ENCODE data around the gene METTL21C. TPM values are rescaled to one million over a fixed set of nuclear protein-coding genes. Genes with fewer than 3 reads are reported as not detected.

The METTL21C gene
- polyA plus RNA-seq, 4 donors = 0.04 TPM; not detected in 3

DNA sequence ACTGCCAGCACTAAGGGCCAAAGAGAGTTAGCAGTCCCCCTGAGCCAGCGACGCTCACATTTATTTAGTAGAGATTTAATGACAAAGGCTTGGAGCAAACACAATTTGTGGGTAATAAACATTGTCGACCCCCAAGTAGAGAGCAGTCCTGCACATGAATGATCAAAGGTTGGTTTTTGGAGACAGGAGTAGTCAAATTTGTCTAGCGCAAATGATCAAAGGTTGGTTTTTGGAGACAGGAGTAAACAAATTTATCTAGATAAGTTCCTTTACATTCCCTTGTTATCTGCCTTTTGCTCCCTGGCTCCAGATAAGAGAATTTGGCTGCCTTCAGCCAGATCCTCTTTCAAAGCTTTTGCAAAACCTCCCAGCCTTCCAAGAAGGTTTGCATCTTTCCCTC lies 26.9 kb downstream of the METTL21C start:
- Histone ChIP-seq H3K36me3 (ENCODE audit: control insufficient read depth in 3 of 3, insufficient read depth in 2 of 3, low read depth in 1 of 3, low read length in 3 of 3) (peaks cover 20 to 33% (median 21%) of the 10 kb centered on the region in 3 donors), H3K4me3 (ENCODE audit: low read depth in 1 of 3, low read length in 3 of 3) (no peak overlapping the region), H3K4me1 (ENCODE audit: control insufficient read depth in 3 of 3, insufficient read depth in 2 of 3, low read depth in 1 of 3, low read length in 2 of 3) (no peaks in the 10 kb centered on the region), H3K27me3 (ENCODE audit: control insufficient read depth in 3 of 3, insufficient read depth in 3 of 3, low read length in 3 of 3) (no peaks in the 10 kb centered on the region), H3K27ac (ENCODE audit: low read depth in 1 of 3, low read length in 2 of 3) (no peak overlapping the region), H3K9me3 (ENCODE audit: control insufficient read depth in 2 of 2, insufficient read depth in 1 of 2, low read depth in 1 of 2, low read length in 1 of 2) (peaks cover 0 to 25% of the 10 kb centered on the region in 2 donors)
- FAIRE-seq = no peak
- no peak for DNase-seq
- WGBS, 3 donors = 92 to 97% (median 96%) methylated on average over 4 of the region's 4 CpGs

DNA sequence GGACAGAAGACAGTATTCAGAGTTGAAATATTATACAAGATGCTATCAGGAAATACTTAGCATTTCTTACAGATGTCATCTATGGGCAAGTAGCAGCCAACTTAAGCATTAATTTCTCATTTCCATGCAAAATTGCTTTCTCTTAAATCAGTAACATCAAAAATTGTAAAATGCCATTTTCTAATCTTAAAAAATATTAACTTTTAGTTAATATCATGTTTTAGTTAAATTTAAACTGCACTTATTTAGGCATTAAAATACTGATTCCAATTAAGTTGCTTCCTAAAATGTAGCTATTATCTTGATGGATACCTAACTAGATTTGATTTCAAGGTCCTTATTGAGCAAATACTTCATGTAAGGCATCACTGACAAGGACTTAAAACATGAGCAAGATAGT lies 27.8 kb downstream of the METTL21C start:
- no peak overlapping the region for H3K4me3 ChIP-seq (ENCODE audit: low read depth in 1 of 3, low read length in 3 of 3)
- no peak for FAIRE-seq
- no peaks in the 10 kb centered on the region for H3K4me1 ChIP-seq (ENCODE audit: control insufficient read depth in 3 of 3, insufficient read depth in 2 of 3, low read depth in 1 of 3, low read length in 2 of 3)
- H3K27ac ChIP-seq (ENCODE audit: low read depth in 1 of 3, low read length in 2 of 3) = no peak overlapping the region
- no peaks in the 10 kb centered on the region for H3K27me3 ChIP-seq (ENCODE audit: control insufficient read depth in 3 of 3, insufficient read depth in 3 of 3, low read length in 3 of 3)
- peaks cover 0 to 25% of the 10 kb centered on the region in 2 donors for H3K9me3 ChIP-seq (ENCODE audit: control insufficient read depth in 2 of 2, insufficient read depth in 1 of 2, low read depth in 1 of 2, low read length in 1 of 2)
- peaks cover 20 to 27% (median 21%) of the 10 kb centered on the region in 3 donors for H3K36me3 ChIP-seq (ENCODE audit: control insufficient read depth in 3 of 3, insufficient read depth in 2 of 3, low read depth in 1 of 3, low read length in 3 of 3)
- no peak for DNase-seq

- no peaks in the 10 kb centered on the region for H3K27me3 ChIP-seq (ENCODE audit: control insufficient read depth in 3 of 3, insufficient read depth in 3 of 3, low read length in 3 of 3)
- H3K27ac ChIP-seq (ENCODE audit: low read depth in 1 of 3, low read length in 2 of 3) = no peak overlapping the region
- H3K9me3 ChIP-seq (ENCODE audit: control insufficient read depth in 2 of 2, insufficient read depth in 1 of 2, low read depth in 1 of 2, low read length in 1 of 2) = peaks cover 2 to 6% of the 10 kb centered on the region in 2 donors
- no peaks in the 10 kb centered on the region for H3K4me1 ChIP-seq (ENCODE audit: control insufficient read depth in 3 of 3, insufficient read depth in 2 of 3, low read depth in 1 of 3, low read length in 2 of 3)
- no peak overlapping the region for H3K4me3 ChIP-seq (ENCODE audit: low read depth in 1 of 3, low read length in 3 of 3)
- no peak for FAIRE-seq
- no peak for DNase-seq
- peaks cover 11 to 17% (median 14%) of the 10 kb centered on the region in 3 donors for H3K36me3 ChIP-seq (ENCODE audit: control insufficient read depth in 3 of 3, insufficient read depth in 2 of 3, low read depth in 1 of 3, low read length in 3 of 3)
Observed at GRCh38 chr13:102659168-102659713, 35.6 kb downstream of the METTL21C start.

DNA sequence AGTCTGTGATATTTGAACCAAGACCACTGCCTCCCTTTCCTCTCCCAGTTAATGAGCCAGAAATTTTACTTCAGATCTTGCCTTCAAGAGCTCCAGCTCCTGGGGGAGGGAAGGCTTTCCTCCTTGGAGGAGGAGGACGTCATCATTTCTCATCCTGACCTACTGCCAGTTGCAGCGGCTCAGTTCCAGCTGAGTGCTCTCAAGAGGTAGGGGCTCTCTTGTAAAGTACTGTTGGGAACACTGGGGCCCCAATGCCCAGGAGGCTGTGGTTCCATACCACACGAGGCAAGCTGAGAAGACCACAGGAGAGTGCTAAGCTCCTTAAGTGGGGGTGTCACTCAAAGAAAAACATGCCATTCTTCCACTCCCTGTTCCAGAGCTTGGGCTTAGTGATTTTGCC lies 36.2 kb downstream of the METTL21C start:
- peaks cover 8 to 17% (median 10%) of the 10 kb centered on the region in 3 donors for H3K36me3 ChIP-seq (ENCODE audit: control insufficient read depth in 3 of 3, insufficient read depth in 2 of 3, low read depth in 1 of 3, low read length in 3 of 3)
- H3K27ac ChIP-seq (ENCODE audit: low read depth in 1 of 3, low read length in 2 of 3) = no peak overlapping the region
- H3K4me3 ChIP-seq (ENCODE audit: low read depth in 1 of 3, low read length in 3 of 3) = no peak overlapping the region
- no peaks in the 10 kb centered on the region for H3K27me3 ChIP-seq (ENCODE audit: control insufficient read depth in 3 of 3, insufficient read depth in 3 of 3, low read length in 3 of 3)
- 92 to 96% (median 93%) methylated on average over 3 of the region's 3 CpGs for WGBS, 3 donors
- H3K9me3 ChIP-seq (ENCODE audit: control insufficient read depth in 2 of 2, insufficient read depth in 1 of 2, low read depth in 1 of 2, low read length in 1 of 2) = peaks cover 2 to 6% of the 10 kb centered on the region in 2 donors
- DNase-seq = no peak
- no peaks in the 10 kb centered on the region for H3K4me1 ChIP-seq (ENCODE audit: control insufficient read depth in 3 of 3, insufficient read depth in 2 of 3, low read depth in 1 of 3, low read length in 2 of 3)
- no peak for FAIRE-seq

DNA sequence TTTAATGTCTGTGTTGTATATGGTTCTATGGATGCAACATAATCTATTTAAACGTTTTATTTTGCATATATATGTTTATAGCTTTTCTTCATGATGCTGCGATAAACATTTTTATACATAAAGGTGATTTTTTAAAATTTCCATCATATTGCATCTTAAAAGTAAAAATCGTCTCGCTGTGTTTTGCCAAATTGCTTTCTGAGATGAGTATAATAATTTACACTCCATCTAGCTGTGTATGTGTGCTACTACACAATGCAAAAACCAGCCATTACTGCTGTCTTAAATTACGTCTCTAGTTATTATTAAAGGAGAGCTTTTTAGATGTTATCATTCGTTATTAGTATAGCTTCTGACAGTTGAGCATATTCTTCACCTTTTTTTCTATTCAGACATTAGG lies 37.2 kb downstream of the METTL21C start:
- 82 to 88% (median 85%) methylated on average over 6 of the region's 6 CpGs for WGBS, 3 donors
- Histone ChIP-seq H3K36me3 (ENCODE audit: control insufficient read depth in 3 of 3, insufficient read depth in 2 of 3, low read depth in 1 of 3, low read length in 3 of 3) (peaks cover 10 to 18% (median 10%) of the 10 kb centered on the region in 3 donors), H3K4me3 (ENCODE audit: low read depth in 1 of 3, low read length in 3 of 3) (no peak overlapping the region), H3K27ac (ENCODE audit: low read depth in 1 of 3, low read length in 2 of 3) (no peak overlapping the region), H3K27me3 (ENCODE audit: control insufficient read depth in 3 of 3, insufficient read depth in 3 of 3, low read length in 3 of 3) (no peaks in the 10 kb centered on the region), H3K4me1 (ENCODE audit: control insufficient read depth in 3 of 3, insufficient read depth in 2 of 3, low read depth in 1 of 3, low read length in 2 of 3) (no peaks in the 10 kb centered on the region), H3K9me3 (ENCODE audit: control insufficient read depth in 2 of 2, insufficient read depth in 1 of 2, low read depth in 1 of 2, low read length in 1 of 2) (peaks cover 2 to 6% of the 10 kb centered on the region in 2 donors)
- no peak for DNase-seq
- no peak for FAIRE-seq

DNA sequence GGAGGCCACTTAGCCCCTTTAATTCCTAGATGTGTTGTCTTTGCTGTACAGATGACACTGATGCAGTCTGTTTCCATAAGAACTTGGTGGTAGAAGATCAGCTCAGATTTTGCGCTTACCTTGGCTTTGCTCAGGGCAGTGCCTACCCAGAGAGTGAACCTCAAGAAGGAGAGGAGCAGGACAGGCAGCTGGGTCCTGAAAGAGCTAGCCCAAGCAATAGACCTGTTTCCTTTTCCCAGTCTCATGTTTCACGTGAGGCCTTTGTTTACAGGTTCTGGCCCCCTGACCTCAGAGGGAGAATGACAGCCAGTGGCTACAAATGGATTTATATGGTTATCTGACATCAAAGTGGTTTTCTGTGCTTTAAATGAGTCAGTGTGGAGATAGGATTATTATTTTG lies 40.1 kb downstream of the METTL21C start:
- peaks cover 2 to 6% of the 10 kb centered on the region in 2 donors for H3K9me3 ChIP-seq (ENCODE audit: control insufficient read depth in 2 of 2, insufficient read depth in 1 of 2, low read depth in 1 of 2, low read length in 1 of 2)
- no peak overlapping the region for H3K27ac ChIP-seq (ENCODE audit: low read depth in 1 of 3, low read length in 2 of 3)
- FAIRE-seq (no peak), DNase-seq (no peak)
- WGBS, 3 donors = 54 to 67% (median 57%) methylated on average over 2 of the region's 2 CpGs
- no peak overlapping the region for H3K4me3 ChIP-seq (ENCODE audit: low read depth in 1 of 3, low read length in 3 of 3)
- H3K36me3 ChIP-seq (ENCODE audit: control insufficient read depth in 3 of 3, insufficient read depth in 2 of 3, low read depth in 1 of 3, low read length in 3 of 3) = peaks cover 10 to 18% (median 10%) of the 10 kb centered on the region in 3 donors
- H3K27me3 ChIP-seq (ENCODE audit: control insufficient read depth in 3 of 3, insufficient read depth in 3 of 3, low read length in 3 of 3) = no peaks in the 10 kb centered on the region
- no peaks in the 10 kb centered on the region for H3K4me1 ChIP-seq (ENCODE audit: control insufficient read depth in 3 of 3, insufficient read depth in 2 of 3, low read depth in 1 of 3, low read length in 2 of 3)

GRCh38 chr13:102651892-102652291 lies 43.0 kb downstream of the METTL21C start:
- FAIRE-seq = no peak
- Histone ChIP-seq H3K4me3 (ENCODE audit: low read depth in 1 of 3, low read length in 3 of 3) (no peak overlapping the region), H3K36me3 (ENCODE audit: control insufficient read depth in 3 of 3, insufficient read depth in 2 of 3, low read depth in 1 of 3, low read length in 3 of 3) (peaks cover 5 to 14% (median 10%) of the 10 kb centered on the region in 3 donors), H3K4me1 (ENCODE audit: control insufficient read depth in 3 of 3, insufficient read depth in 2 of 3, low read depth in 1 of 3, low read length in 2 of 3) (no peaks in the 10 kb centered on the region), H3K27me3 (ENCODE audit: control insufficient read depth in 3 of 3, insufficient read depth in 3 of 3, low read length in 3 of 3) (no peaks in the 10 kb centered on the region), H3K27ac (ENCODE audit: low read depth in 1 of 3, low read length in 2 of 3) (no peak overlapping the region), H3K9me3 (ENCODE audit: control insufficient read depth in 2 of 2, insufficient read depth in 1 of 2, low read depth in 1 of 2, low read length in 1 of 2) (no peaks in the 10 kb centered on the region)
- 84% methylated on average over 5 of the region's 5 CpGs for WGBS, 3 donors
- no peak for DNase-seq

GRCh38 chr13:102651392-102651791 lies 43.5 kb downstream of the METTL21C start:
- H3K27ac ChIP-seq (ENCODE audit: low read depth in 1 of 3, low read length in 2 of 3) = no peak overlapping the region
- DNase-seq (peak in 1 of 2 donors; percentile 31), FAIRE-seq (peak; percentile 80)
- no peaks in the 10 kb centered on the region for H3K9me3 ChIP-seq (ENCODE audit: control insufficient read depth in 2 of 2, insufficient read depth in 1 of 2, low read depth in 1 of 2, low read length in 1 of 2)
- no peaks in the 10 kb centered on the region for H3K4me1 ChIP-seq (ENCODE audit: control insufficient read depth in 3 of 3, insufficient read depth in 2 of 3, low read depth in 1 of 3, low read length in 2 of 3)
- no peaks in the 10 kb centered on the region for H3K27me3 ChIP-seq (ENCODE audit: control insufficient read depth in 3 of 3, insufficient read depth in 3 of 3, low read length in 3 of 3)
- peaks cover 5 to 17% (median 10%) of the 10 kb centered on the region in 3 donors for H3K36me3 ChIP-seq (ENCODE audit: control insufficient read depth in 3 of 3, insufficient read depth in 2 of 3, low read depth in 1 of 3, low read length in 3 of 3)
- no peak overlapping the region for H3K4me3 ChIP-seq (ENCODE audit: low read depth in 1 of 3, low read length in 3 of 3)

GRCh38 chr13:102650444-102650843 lies 44.4 kb downstream of the METTL21C start:
- Histone ChIP-seq H3K4me1 (ENCODE audit: control insufficient read depth in 3 of 3, insufficient read depth in 2 of 3, low read depth in 1 of 3, low read length in 2 of 3) (no peaks in the 10 kb centered on the region), H3K9me3 (ENCODE audit: control insufficient read depth in 2 of 2, insufficient read depth in 1 of 2, low read depth in 1 of 2, low read length in 1 of 2) (no peaks in the 10 kb centered on the region), H3K4me3 (ENCODE audit: low read depth in 1 of 3, low read length in 3 of 3) (no peak overlapping the region), H3K27ac (ENCODE audit: low read depth in 1 of 3, low read length in 2 of 3) (no peak overlapping the region), H3K36me3 (ENCODE audit: control insufficient read depth in 3 of 3, insufficient read depth in 2 of 3, low read depth in 1 of 3, low read length in 3 of 3) (peaks cover 2 to 17% (median 13%) of the 10 kb centered on the region in 3 donors), H3K27me3 (ENCODE audit: control insufficient read depth in 3 of 3, insufficient read depth in 3 of 3, low read length in 3 of 3) (no peaks in the 10 kb centered on the region)
- no peak for FAIRE-seq
- DNase-seq = no peak
- WGBS, 3 donors = 88 to 96% (median 93%) methylated on average over 3 of the region's 3 CpGs

Measured in small intestine (tissue), 7 donors.